GM21515 (cell line): Measurements from ENCODE around the gene ZNF80.

Source experiments
- ATAC-seq: cut with Tn5 transposase; IDR thresholded peaks from one replicate; pipeline ENCODE4 v1.9.1; 2021; ENCODE audit not compliant: unreplicated experiment

Gene ZNF80

DNA sequence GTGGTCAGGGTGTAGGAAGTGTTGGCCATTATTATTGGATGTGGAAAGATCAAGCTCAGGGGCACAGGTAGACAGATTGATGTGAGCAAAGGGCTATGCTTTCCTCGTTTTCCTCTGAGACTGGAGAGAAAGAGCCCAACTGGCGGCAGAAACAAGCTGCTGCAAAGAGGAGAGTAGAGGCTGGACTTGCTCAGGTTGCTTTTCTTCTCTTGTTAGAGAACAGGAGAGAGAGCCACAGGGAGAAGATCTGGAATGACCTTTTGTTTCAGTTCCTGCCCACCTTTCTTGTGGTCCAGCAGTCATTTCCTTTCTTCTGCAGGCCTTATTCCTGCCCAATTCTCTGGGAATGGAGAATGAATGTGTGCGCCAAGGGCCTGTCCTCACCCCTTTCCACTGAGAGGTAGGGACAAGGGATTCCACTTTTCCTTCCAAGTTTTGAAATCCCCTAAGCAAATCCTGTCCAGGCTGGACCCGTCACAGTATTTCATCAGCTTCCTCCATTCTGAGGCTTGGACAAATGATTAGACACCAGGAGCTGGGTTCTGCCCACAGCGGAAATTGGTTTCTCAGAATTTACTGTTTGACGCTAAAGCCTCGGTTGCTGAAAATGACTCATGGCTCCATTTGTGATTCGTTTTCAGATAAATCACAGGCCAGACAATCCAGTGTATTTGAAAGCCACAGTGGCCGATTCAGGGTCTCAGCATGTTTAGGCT, 16.1 kb downstream of the ZNF80 start:
- ATAC-seq = no peak

DNA sequence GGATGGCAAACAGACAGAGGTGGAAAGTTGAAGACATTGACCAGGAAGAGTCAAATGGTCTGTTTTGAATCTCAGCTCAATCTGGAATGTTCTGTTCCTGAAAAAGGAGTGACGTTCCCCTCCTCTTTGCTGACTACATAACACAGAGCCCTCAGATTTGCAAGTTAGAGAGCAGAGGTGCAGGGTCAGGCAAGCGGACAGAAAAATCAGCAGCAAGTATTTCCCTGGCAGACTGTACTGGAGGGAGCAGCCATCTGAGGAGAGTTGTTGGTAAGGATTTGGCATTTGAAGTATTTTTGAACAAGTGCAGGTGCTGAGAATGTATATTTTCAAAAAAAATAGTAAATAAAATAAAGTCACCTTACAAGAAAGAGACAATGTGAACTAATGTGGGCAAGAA, 17.6 kb downstream of the ZNF80 start:
- ATAC-seq = no peak

DNA sequence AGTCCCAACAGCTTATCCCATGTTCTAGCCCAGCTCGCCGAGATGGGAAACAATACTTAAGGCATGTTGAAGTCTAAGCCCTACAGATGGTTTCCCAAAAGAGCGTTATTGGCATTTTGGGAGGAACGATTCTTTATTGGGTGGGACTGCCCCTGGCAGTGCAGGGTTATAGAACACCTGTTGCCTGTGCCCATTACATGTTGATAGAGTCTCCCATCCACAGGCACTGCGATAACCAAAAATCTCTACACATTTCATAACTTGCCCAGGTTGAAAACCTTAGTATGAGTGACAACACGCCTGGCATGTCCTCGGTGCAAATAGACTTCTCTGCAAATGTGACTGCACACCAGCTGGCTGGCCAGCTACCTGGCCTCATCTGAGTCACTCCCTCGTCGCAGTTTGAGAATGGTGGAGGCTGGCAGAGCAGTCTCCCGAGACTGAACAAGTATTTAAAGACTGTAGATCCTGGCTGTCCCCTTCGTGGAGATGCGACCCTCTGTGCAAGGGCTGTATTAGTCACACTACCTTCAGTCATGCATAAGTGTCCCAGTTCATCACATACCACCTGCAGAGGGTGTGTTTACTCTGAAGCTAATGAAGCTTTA, 18.7 kb downstream of the ZNF80 start:
- no peak for ATAC-seq

DNA sequence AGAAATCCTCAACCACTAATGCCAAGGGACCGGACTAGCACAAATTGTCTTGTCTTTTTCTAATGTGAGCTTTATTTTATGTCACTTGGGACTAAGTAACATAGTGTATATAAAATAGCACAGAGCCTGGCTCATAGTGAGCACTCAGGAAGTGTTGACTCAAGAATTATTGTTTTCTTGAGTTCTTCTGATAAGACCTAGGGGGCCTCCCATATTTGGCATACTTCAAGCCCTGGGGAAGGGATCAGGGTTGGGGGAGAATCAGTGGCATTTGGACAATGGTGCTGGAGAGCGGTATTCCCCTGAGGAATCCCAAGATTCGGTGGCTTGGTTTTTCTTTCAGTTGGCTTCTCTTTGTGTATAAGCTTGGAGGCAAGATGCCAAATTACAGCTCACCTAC, 19.4 kb downstream of the ZNF80 start:
- no peak for ATAC-seq

DNA sequence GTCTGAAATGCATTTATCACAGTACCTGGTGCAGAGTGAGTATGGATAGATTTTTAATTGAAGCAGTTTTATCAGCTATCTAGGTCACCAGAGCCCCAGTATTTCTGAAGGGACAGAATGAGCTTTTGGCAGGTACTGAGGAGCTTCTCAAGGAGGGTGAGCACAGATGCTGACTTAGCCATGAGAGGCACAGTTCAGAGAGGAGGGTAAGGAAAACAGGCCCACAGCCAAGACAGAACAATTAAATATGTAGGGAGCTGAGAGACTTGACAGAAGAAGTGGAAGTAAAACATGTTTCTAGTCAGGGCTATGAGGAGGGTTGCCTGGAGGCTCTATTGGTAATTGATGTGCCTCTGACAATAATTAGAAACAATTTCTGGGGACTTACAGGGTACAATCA, 20.1 kb downstream of the ZNF80 start:
- ATAC-seq = no peak

DNA sequence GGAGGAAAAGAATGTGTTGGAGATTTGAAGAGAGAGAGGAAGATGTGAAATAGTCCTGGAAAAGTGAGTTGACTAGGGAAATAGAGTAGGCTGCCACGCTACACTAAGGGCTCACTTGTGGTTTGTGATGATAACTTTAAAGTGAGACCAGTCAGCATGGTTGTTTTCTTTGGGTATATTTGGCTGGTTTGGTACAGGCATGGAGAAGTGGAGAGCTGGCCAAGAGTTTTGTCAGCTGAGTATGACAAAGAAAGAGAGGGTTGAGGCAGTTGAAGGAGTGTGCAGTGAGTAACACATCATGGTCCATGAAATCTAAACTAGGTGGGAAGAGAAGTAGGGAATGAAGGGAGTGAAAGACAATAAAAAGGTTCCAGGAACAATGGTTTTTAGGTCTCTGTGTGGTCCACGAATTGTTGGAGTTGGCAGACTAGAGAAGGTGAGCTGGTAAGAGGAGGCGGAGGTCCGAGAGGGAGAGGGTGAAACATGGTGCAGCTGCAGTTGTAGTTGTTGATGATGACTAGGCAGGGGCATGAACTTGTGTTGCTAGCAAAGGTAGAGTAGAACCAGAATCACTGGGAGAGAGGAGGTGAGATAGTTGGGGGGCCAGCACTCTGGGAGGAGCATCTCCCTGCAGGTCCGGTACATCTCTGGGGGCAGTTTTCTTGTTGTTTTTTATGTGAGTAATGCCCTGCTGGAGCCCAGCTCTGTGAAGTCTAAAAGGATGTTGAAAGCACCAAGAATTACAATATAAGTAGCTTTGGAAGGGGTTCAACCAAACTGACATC, 21.0 kb downstream of the ZNF80 start:
- ATAC-seq = no peak

DNA sequence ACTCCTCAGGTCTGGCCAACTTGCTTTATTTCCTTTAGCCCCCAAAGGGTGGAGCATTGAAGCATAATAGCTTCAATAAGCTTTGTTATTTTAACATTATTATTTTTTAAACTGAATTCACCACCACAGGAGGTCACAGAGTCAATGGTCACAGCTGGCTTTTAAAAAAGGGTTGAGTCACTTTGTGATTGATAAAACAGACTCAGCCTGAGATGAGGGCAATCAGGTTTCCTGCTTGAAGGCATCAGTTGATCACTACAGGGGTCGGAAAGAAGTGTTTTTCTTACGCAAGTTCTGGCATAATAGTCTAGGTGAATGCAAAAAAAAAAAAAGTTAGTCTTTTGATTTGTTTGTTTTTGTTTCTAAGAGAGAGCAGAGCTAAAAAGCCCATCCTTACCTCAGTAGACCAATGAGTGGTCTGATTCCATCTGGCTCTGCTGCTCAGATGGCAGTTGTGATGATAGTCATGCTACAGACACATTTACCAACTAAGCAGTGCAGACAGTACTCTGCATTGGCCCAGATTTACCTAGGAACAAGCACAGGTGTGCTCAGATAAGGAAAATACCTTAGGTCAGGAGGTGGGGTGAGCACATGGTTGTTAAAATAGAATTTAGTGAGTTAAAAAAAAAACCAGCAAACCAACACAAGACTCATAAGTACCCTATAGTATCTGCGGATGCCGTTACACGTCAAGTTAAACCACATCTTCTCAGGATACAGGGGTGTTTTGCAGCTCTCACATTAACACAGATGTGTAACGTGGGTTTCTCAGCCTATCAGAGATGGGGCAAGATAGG, 22.6 kb downstream of the ZNF80 start:
- ATAC-seq = peak; percentile 8

DNA sequence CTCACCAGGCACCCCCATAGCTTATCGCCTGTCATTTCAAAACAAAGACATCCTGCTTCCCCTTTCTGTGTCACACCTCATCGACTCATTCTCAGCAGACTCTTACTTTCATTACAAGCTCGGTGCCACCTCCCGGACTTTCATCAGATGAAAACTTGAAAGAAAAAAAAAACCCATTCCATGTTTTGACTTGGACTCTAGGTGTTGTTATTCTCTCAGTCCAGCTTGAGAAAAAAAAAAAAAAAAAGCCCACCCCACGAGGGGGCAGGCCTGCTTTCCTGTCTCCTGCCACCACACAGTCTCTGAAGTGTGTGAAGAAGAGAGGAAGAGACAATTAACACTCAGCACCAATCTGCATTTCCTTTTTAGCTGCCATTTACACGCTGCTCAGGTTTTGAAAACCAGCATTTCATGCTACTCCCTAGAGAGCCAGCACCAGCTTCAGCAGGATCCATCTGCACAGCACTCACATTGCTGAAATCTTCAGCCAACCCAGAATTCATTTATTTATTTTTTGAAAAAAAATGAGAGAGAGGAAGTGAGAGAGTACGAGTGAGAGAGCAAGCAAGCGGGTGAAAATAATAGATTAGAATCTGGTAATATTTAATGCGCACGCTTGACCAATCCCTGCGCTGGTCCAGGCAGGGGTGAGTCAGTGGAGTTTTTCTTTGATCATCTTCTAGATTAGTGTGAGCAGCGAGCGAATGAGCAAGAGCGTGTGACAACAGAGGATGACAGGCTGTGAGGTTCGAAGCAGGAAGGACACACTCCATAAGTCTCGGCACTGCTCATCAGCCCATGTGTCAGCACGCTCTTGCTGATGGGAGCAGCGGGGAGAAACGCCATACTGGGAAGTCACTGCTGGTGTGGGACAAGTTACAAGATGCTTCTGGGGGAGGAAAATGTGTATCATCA, 23.5 kb downstream of the ZNF80 start:
- peak; percentile 84 for ATAC-seq

DNA sequence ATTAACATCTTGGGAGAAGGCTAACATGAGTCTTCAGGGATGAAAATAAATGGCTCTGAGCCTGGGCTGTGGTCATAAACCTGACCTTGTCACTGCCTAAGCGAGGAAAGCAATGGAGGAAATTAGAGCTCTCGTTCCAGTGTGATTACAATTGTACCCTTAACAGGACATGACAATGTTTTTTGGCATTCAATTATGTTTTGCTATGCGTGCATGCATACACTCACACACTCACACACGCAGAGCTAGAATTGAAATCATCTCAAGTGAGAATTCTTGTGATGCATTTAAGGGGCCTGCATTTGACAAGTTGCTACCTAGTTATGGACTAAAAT, 24.1 kb downstream of the ZNF80 start:
- peak; percentile 14 for ATAC-seq

DNA sequence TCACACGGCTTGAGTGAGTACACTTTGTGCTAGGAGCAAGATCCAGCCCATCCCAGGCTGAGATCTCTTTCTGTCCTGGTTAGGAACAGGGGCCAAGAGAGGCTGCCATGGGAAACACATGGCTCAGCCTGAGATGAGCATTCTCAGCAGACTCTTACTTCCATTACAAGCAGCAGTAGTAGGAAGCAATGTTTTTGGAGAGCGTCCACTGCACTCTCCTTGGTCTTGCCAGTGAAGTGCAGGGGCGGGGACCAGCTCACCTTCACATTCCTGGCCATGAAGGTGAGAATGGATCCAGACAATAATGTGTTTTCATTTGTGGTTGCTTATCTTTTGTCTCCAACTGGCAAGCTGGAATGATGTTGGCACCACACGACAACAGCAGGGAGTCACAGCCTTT, 24.7 kb downstream of the ZNF80 start:
- ATAC-seq = no peak

DNA sequence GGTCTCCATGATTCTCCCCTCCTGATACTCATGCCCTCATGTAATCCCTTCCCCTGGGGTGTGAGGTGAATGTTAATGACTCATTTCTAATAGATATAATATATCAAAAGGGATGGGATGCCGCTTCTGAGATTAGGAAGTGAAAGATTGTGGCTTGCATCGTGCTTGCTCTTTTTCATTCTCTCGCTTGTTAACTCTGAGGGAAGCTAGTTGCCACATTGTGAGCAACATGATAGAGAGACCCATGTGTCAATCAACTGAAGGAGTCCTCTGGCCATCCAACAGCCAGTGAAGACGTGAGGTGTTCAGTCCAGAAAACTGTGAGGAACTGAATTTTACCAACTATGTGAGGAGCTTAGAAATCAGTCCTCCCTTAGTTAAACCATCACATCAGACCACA, 29.6 kb downstream of the ZNF80 start:
- no peak for ATAC-seq

DNA sequence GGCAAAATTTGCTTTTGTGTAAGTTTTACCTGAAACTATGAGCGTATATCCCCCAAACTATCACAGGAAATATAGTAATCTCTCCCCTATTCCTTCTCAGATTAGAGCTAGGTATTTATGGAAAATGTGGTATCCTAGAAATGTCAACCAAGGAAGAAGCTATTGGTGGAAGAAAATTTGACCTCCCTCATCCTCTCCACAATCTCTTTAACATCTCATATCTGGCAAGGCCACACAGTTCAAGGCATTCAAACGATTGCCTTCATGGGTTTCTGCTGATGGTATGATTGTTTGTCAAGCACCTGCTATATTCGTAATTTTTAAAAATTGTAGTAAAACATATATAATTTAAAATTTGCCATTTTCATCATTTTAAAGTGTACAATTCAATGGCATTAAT, 31.0 kb downstream of the ZNF80 start:
- ATAC-seq = no peak

DNA sequence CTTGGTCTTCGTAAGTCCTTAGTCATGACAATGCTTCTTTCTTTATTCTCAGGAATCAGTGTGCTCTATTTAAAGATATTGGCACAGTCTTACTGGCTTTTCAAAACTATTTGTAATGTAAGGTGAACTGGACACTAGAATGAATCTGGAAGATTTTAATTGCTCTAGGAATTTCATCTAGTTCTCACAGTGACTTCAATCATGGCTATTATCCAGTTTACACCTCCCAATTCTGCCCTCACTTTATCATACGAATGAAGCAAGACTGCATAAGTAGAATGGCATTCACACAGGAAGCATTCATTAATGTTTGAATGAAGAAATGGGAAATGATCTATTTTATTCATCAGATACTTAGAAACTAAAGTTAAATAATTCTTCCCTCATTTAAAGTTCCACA, 31.8 kb downstream of the ZNF80 start:
- no peak for ATAC-seq

DNA sequence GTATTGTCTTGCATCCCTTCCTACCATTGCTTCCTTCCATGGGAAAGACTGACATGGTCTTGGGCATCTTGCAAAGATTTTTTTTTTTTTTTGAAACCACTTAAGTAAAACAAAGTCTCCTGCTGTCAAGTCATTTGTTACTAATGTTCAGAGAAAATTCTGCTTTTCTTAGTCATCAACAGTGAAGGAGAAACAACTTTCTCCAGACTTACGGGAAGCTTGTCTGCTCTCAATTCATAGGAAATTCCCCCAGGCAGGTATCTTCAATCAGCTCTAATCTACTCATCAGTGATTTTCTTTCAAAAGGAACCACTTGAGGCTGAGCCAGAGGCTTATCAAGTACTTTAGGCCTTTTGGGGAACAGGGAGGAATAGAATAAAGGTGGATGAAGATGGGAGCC, 42.6 kb downstream of the ZNF80 start:
- no peak for ATAC-seq

DNA sequence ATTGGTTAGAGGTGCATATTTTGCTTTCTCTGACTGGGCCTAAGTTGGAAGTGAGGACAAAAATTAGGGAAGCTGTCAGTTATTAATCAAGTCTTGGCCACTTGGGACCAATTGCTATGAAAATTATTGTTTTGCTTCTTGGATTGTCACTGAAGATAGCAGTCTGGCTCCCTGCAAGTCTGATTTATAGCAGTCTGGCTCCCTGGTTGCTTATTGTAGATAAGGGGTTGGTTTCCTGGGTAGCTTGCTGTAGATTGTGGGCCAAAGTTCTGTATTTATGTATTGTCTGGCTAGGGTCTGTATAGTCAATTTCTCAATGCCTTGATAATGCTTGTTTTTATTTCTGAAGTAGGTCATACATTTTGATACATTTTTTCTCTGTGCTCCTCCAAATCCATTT, 45.2 kb downstream of the ZNF80 start:
- no peak for ATAC-seq

DNA sequence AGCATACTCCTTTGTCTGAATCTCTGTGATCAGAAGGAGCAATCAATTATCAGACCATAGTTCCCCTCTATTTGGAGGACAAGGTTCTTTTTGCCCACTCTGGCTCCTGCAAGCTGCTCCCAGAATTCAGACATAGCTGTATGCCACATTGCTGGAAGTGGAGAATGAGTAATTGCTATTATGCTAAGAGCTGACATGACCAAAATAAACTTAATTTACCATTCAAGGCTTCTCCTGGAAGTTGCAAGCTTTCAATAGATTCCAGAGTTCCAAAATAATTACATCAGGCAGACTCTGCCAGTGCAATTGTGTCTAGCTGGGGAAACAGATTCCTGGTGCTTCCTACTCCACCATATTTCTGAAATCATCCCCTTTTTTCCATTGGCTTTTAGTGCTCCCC, 50.9 kb downstream of the ZNF80 start:
- no peak for ATAC-seq
